LNCaP clone FGC (cell line): ENCODE data around the gene BTG1.
"Not testable (repeated sequence)": the region's sequence is repeated elsewhere in the genome, so short reads cannot be mapped to it uniquely, and the experiment has no call there.

Experiments
- DNase-seq: peaks from one replicate; pipeline ENCODE4 v3.0.0-alpha.2; 2011; ENCODE audit warnings: low read depth
- H3K4me3 ChIP-seq: 2 replicates; pipeline ENCODE4 v1.5.1; 2011; ENCODE audit warnings: mild to moderate bottlenecking, low read depth, low read length, control low read depth
- CTCF ChIP-seq: IDR thresholded peaks from 2 replicates; pipeline ENCODE4 v1.5.1; 2012; ENCODE audit warnings: mild to moderate bottlenecking; ENCODE audit not compliant: control insufficient read depth, insufficient read depth; ENCODE audit errors: extremely low read depth

BTG1 gene

GRCh38 chr12:92140156-92140555, 5.5 kb downstream of the BTG1 start:
- no peak for TF ChIP-seq CTCF
- no peak for DNase-seq
- H3K4me3 ChIP-seq: peak overlapping the region; percentile 78

GRCh38 chr12:92139634-92140150, 6.0 kb downstream of the BTG1 start:
- DNase-seq: no peak
- peak overlapping the region; percentile 78 for H3K4me3 ChIP-seq

GRCh38 chr12:92138626-92139025, 7.0 kb downstream of the BTG1 start:
- H3K4me3 ChIP-seq: no peak overlapping the region

More at GRCh38 chr12:92139634-92140150, 6.0 kb downstream of the BTG1 start:
- no peak for TF ChIP-seq CTCF

GRCh38 chr12:92138144-92138543, 7.5 kb downstream of the BTG1 start:
- no peak for DNase-seq
- TF ChIP-seq CTCF: no peak
- no peak overlapping the region for H3K4me3 ChIP-seq

More at GRCh38 chr12:92138626-92139025, 7.0 kb downstream of the BTG1 start:
- no peak for DNase-seq
- no peak for TF ChIP-seq CTCF

- H3K4me3 ChIP-seq: no peak overlapping the region
- DNase-seq: no peak
Observed at GRCh38 chr12:92136965-92137721, 8.5 kb downstream of the BTG1 start.

GRCh38 chr12:92136026-92136730, 9.5 kb downstream of the BTG1 start:
- peak; percentile 79 for DNase-seq
- H3K4me3 ChIP-seq: no peak overlapping the region
- no peak for TF ChIP-seq CTCF

More at GRCh38 chr12:92136965-92137721, 8.5 kb downstream of the BTG1 start:
- no peak for TF ChIP-seq CTCF

GRCh38 chr12:92135541-92135940, 10.1 kb downstream of the BTG1 start:
- not testable (repeated sequence) for DNase-seq, H3K4me3 ChIP-seq
